CD4-positive, alpha-beta T cell treated with Interleukin-15 for 4 hours (primary cell): Measurements from ENCODE around the gene ATF6.
"Not testable (repeated sequence)": the region's sequence is repeated elsewhere in the genome, so short reads cannot be mapped to it uniquely, and the experiment has no call there.

Source experiments
- DNase-seq: peaks from one replicate; pipeline ENCODE4 v3.0.0-alpha.2; 2020; ENCODE audit warnings: low spot score

ATF6 gene, protein sequence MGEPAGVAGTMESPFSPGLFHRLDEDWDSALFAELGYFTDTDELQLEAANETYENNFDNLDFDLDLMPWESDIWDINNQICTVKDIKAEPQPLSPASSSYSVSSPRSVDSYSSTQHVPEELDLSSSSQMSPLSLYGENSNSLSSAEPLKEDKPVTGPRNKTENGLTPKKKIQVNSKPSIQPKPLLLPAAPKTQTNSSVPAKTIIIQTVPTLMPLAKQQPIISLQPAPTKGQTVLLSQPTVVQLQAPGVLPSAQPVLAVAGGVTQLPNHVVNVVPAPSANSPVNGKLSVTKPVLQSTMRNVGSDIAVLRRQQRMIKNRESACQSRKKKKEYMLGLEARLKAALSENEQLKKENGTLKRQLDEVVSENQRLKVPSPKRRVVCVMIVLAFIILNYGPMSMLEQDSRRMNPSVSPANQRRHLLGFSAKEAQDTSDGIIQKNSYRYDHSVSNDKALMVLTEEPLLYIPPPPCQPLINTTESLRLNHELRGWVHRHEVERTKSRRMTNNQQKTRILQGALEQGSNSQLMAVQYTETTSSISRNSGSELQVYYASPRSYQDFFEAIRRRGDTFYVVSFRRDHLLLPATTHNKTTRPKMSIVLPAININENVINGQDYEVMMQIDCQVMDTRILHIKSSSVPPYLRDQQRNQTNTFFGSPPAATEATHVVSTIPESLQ

DNA sequence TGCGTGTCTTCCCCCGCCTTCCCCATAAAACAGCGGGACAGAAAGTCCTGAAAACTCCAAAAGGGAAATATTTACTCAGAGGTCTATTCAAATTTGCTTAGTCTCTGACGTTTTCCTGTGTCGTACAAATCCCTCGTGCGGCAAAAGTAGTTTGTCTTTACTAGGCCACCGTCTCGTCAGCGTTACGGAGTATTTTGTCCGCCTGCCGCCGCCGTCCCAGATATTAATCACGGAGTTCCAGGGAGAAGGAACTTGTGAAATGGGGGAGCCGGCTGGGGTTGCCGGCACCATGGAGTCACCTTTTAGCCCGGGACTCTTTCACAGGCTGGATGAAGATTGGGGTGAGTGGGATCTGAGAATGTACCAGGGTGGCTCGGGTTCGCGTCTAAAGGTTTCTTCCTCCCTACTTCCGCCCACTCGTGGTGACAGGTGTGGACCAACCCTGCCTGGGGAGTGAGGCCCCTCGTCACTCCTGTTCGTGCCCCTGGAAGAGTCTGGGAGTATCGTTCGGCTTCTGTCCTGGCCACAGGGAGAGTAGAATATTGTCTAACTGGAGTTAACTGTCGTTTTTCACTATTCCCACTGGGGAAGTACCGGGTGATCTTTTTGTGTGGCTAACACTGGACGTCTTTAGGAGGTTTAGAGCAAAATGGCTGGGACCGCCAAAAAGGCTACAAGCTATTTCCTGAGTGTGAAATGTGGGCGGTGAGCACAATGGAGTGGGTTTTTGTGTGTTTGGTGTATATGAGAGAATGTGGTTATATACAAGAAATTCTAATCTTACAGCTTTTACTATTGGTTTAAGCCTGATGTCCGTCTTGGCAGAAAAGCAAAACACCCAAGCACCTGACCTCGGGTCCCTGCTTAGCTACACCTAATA, at the start of gene ATF6:
Gene ATF6, plus strand, starts transcription at position 219 of the 880 bp plus-strand sequence. Its CDS starts 41 bp downstream, at position 260.
- peak; percentile 87 for DNase-seq

DNA sequence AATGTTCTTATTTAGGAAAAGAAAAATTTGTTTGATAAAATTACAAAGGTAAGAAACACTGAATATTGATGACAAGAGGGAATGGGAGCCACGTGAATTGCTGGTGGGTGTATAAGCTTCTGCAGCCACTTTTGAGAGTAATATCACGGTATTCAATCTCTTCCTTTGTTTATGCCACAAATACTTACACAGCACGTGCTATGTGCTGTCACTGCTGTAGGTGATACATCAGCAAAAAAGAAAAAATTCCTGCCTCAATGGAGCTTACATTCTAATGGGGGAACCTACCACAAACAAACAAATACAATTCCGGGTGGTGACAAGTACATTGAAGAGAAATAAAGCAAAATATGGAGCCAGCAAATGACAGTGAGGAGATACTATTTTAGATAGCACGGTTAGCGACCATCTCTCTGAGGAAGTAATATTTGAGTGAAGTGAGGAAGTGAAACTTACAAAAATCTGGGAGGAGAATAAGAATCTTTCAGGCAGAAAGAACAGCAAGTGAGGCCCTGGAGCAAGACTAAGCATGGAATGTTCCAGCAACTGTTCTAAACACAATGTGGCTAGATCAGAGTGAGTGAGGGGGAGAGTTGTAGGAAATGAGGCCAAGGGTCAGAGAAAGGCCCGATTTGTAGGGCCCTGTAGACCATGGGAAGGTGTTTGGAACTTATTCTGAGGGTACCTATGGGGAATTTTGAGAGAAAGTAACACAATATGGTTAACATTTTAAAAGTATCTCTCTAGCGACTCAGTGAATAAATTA, 47.4 kb upstream of the ATF6 start:
- no peak for DNase-seq

DNA sequence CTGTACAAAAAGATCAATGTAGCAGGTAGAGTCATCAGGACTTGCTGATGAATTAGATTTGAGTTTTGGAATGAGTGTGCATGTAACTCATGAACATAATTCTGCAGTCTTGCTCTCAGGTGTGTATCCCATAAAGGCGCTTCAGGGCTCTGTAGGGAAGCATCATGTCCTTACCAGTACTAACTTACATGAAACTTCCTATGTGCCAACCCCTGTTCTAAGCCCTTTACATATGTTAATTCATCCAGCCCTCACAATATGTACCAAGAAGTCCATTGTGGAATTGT, 46.9 kb upstream of the ATF6 start:
- no peak for DNase-seq

DNA sequence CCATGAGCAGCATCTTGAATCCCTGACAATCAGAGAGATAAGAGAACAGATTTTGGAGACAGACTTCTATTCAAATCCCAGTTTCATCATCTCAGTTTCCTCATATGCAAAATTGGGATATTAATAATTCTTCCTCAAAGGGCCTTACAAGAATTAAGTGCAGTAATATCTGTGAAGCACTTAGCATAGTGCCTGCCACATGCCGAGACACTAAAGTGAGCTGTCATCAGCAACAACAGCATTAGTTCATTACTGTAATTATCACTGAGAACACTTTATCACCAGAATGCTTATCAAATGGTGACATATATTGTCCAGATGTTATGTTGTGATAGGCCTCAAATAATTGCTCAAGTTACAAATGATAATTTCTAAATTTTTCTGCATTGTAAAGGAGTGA, 45.7 kb upstream of the ATF6 start:
- no peak for DNase-seq

DNA sequence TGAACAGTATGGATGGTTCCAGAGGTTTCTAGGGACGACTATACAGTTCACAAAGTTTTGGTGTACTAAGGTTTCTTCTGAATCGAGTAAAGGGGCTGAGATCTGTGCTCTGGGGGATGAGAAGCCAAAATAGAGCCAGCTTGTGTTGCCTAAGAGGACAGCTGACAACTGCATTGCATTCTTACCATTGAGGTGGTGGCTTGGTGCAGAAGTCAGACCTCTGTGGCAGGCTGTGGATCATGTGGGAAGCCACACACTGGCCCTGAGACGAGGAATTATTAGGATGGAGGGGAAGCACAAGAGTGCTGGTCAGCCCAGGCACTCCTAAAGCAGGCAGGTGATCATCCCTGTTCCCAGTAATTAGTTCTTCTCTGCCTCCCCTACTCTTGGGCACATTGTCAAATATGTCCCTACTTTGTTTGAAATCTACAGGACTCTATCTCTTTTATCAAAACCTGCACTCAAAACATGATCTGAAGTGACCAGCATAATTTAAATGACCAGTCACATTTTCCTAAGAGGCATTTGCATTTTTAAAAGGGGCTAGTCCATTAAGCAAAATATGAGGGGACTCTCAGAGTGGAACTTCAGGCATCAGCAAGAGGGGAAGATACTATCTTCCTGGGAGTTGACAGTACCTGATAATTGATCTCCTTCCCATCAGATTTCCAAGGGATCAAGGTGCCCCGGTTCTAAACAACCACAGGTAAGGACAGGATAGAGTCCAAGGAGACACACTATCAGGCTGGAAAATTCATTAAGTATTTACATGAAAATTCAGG, 45.0 kb upstream of the ATF6 start, which contains the start of gene FCRLB:
Gene FCRLB, plus strand, starts transcription at position 589 of the 782 bp plus-strand sequence. CDS start 1,129 bp downstream, outside the sequence.
- no peak for DNase-seq

DNA sequence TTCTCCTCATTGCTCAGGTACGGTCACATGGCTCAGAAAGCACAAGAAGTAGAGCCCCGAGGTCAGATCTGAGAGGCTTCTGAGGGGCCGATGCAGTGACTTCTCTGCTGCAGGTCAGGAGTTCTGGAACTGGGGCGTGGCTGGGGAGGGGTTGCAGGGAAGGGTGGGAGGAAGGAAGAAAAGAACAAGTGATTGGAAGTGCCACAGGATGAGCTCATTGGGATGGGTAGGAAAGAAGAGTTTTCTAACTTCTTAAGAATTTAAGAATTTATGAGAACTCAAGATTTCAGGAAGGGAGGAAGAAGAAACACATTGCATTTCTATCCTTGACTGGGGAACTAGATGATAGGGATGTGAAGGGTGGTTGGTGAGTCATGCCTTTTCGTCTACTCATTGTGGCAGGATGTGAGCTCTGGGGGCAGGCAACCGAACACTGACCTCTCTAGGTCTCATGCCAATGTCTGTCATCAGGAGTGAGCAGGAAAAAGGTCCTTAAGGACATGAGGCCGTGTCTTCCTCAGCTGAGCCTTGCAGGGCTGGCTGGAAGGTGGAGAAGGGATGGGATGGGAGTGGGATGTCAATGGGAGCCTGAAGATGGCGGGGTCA, 44.3 kb upstream of the ATF6 start:
- DNase-seq = no peak

DNA sequence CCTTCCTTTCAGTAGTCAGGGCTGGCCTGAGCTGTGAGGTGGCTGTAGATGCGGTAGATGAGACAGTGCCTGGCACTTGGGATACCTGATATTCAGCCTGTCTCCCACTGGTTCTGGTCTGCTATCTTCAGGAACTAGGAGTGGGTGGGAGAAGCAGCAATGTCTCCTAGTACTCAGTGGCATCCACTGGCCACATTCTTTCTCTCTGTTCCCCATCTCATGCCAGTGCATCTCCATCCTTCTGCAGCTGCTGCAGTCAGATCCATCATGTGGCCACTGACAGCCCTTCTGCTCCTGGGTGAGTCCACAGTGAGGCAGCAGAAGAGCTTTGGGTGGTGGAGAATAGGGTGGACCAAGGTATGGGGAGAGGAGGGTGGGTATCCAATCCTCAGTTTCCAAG, 43.7 kb upstream of the ATF6 start:
- DNase-seq = no peak

DNA sequence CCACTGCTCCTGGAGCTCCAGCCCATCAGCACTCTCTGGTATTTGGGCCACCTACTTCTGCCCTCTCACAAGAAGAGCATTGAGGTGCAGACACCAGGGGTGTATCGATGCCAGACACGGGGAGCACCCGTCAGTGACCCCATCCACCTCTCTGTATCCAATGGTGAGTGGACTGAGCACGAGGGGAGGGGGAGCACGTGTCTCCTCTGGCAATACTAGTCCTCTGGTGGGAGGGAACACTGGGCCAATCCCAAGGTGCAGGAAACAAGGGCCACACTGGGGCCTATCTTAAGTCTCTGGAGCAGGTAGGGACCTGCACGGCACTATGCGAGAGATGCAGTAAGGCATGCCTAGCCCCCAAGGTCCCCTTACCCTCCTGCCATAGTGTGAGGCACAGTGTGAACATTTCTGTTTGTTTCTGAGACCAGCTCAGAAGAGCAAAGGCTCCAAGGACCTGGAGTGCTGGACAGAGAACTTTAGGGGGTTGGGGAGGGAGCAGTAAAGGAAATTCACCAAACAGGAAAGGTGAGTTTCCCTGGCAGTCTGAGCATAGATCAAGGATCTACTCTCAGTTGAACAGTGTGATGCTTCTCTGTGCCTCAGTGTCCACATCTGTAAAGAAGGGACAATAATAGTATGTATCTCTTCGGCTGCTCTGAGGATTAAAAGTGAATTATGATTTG, 42.5 kb upstream of the ATF6 start:
- no peak for DNase-seq

DNA sequence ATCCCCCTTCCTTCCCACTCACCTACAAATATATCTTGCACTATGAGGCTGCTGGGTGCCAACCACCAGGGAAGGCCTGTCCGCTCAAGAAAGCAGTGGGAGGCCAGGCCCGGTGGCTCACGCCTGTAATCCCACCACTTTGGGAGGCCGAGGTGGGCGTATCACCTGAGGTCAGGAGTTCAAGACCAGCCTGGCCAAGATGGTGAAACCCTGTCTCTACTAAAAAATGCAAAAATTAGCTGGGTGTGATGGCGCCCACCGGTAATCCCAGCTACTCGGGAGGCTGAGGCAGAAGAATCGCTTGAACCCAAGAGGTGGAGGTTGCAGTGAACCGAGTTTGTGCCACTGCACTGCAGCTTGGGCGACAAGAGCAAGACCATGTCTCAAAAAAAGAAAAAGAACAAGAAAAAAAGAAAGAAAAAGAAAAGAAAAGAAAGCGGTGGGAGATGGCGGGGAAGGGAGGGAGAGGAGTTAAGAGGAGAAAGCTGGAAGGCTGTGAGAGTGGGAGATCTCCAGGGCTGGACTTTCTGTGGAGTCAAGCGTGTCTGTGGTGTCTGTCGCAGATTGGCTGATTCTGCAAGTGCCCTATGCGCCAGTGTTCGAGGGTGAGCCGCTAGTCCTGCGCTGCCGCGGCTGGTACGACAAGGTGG, 40.7 kb upstream of the ATF6 start:
- DNase-seq = not testable (repeated sequence)

DNA sequence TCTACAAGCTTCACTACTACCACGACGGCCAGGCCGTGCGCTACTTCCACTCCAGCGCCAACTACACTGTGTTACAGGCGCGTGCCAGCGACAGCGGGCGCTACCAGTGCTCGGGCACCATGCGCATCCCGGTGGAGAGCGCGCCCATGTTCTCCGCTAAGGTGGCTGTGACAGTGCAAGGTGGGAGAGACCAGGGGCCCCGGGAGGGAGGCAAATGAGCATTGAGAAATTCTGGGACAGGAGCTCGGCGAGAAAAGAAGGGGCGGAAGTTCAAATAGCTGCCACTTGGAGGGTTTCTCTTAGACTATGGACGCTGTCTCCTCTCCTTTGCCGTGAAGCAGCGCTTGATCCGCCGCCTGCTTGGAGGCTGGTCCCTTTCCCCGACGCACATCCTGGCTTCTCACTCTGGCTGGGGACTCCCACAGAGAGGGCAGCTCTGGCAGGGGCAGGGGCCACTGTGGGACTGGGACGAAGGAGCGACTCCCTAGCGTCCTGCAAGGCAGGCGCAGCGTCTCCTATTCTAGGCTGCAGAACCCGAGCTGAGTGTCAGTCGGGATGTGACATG, 40.1 kb upstream of the ATF6 start:
- peak; percentile 26 for DNase-seq

DNA sequence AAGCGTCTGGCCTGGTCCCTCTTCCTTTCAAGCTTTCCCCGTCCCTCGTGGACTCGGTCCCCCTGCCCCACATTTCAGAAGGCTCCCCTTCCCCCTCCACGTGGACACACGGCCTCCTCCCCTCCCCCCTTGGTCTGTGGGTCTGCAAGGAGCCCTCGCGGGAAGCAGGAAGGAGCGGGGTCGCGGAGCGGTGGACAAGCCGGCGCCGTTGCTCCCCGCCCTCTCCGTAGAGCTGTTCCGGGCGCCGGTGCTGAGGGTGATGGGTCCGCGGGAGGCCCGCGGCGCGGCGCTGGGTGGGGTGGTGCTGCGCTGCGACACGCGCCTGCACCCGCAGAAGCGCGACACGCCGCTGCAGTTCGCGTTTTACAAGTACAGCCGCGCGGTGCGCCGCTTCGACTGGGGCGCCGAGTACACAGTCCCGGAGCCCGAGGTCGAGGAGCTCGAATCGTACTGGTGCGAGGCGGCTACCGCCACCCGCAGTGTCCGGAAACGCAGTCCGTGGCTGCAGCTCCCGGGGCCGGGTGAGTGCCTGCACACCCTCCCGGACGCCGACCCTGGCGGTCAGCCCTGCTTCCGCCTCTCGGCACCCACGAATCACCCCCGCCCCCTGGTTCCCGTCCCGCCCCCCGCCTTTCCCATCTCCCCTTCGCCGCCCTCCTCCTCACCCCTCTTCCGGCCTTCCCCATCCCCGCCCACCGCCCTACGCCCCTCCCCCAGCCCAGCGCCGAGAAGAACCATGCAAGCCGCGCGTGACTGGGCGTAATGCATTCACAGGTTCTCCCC, 39.5 kb upstream of the ATF6 start:
- DNase-seq = peak; percentile 64

DNA sequence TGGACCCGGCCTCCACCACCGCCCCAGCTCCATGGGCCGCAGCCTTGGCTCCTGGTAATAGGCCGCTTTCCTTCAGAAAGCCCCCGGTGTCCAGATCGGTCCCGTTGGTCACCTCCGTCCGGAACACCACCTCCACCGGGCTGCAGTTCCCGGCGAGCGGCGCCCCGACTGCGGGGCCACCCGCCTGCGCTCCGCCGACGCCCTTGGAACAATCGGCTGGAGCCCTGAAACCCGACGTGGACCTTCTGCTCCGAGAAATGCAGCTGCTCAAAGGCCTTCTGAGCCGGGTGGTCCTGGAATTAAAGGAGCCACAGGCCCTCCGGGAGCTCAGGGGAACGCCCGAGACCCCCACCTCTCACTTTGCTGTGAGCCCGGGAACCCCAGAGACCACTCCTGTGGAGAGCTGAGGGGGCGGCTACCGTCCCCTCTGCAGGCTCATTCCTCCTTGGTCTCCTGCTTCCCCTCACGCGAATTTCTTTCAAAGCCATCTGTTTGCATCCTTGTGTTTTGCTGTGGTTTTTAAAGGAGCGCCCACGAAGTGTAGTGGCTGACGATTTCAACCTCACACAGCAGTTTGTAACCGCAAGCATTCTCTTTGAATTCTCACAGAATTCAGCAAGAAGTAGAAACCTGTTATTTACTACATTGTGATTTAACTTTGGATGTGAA, 38.7 kb upstream of the ATF6 start:
- peak; percentile 58 for DNase-seq

DNA sequence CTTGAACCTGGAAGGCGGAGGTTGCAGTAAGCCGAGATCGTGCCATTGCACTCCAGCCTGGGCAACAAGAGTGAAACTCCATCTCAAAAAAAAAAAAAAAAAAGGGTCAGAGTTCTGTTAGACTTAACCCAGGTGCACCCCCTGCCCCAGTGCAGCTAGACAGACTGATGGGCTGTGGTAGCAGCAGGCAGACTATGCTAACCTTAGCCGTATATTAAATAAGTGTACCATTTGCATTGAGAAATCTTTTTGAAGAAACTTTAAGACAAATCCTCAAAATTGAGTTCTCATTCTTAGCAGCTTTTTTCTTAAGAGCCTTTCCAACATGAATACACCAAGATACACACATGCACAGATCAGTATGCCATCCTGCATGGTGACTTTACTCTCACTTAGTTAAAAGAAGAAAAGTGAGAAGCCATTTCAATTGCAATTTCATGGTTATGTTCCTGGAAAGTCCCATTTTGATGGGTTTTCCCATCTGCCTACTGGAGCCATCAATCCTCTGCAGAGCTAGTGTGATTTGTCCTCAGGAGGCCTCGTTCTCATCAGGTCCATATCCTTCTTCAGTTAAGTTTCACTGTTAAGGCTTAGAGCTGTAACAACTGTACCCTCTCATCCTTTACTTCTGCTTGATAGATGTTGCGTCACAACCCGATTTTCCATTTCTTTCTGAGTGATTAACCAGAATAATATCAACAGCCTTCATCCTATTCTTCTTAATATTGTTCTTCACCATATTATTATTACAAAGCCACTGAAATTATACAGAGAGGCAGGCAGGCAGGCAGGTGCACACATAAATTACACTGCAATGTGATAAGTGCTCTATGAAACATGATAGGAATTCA, 37.5 kb upstream of the ATF6 start:
- no peak for DNase-seq

DNA sequence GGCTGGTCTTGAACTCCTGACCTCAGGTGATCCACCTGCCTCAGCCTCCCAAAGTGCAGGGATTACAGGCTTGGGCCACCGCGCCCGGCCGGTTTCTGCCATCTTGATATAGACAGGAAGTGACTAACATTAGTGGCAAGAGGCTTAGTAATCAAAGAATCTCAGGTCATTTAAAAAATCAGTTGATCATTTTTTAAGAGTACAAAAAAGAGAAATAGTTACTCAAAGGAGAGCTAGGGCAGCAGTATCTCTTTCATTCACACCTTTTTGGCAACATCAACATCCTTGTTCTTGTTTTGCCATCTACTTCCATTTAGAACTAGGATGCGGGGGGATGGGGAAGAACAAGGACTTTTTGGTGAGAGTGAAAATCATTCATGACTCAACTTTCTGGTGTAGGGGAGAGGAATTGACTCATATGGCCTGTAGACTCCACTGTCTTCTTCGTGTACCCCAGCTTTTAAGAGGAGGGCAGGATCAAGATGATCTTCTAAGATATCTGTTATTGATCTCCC, 36.0 kb upstream of the ATF6 start:
- DNase-seq = peak; percentile 59

DNA sequence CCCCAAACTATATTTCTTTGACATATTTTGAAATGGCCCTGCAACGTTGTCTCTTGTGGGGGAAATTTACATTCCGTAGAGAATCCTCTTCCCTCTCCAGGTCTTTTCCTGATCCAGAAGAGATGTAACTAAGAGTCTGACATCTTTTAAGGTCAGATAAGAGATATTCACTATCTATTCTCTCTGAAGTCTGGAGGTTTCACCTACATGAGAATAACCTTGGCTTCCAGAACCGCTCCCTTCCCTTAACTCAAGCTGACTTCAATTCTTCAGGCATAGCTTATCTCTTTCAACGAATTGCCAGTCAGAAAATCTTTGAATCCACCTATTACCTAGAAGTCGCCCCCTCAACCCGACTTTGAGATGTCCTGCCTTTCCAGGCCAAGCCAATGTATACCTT, 34.9 kb upstream of the ATF6 start:
- DNase-seq = no peak

DNA sequence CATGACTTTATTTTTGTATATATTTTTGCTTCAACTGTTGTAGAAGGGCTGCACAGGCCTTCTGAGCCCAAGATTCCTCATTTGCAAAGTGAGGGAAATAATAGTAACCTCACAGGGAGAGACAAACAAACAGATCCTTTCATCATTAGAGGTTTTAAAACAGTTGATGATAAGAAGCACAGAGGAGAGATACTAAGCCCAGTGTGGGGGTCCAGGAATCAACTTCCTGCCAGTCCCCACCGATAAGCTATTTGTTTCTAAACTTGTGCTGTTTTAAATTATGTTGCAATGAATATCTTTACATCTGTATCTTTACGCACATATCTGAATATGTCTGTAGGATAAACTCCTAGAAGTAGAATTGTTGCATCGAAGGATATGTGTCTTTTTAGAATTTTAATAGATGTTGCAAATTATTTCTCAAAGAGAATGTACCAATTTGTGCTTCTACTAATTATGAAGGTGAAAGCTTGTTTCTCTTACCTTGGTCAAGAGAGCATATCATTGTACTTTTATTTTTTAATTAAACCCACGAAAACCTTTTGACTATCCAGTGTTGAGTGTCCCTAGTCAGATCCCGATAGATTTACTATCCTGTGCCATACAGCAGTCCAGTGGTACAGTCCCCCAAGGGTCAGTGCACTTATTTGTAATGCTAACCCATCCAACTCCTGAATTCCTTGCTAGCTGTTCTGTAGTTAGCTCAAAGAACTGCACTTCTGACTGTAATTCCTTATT, 34.0 kb upstream of the ATF6 start:
- no peak for DNase-seq
